Stimulated activated naive CD8-positive, alpha-beta T cell treated with anti-CD3 and anti-CD28 coated beads, Interleukin-15, Interleukin-2, amounts not matched to agents 100 ng/mL and 50 ng/mL, for 24 hours (primary cell): ENCODE results near the gene IGSF11.
"Not testable (repeated sequence)": the region's sequence is repeated elsewhere in the genome, so short reads cannot be mapped to it uniquely, and the experiment has no call there.

Experiments used
- H3K27ac Mint-ChIP-seq: one replicate; pipeline ENCODE4 v1.8.0; 2021; ENCODE audit warnings: mild to moderate bottlenecking, mixed read lengths
- H3K27me3 Mint-ChIP-seq: one replicate; pipeline ENCODE4 v1.8.0; 2021; ENCODE audit warnings: mixed read lengths
- H3K36me3 Mint-ChIP-seq: one replicate; pipeline ENCODE4 v1.8.0; 2021; ENCODE audit warnings: low read depth, mixed read lengths
- H3K4me1 Mint-ChIP-seq: one replicate; pipeline ENCODE4 v1.8.0; 2021; ENCODE audit warnings: low read depth, mixed read lengths
- H3K4me3 Mint-ChIP-seq: one replicate; pipeline ENCODE4 v1.8.0; 2021; ENCODE audit warnings: mild to moderate bottlenecking, mixed read lengths
- H3K9me3 Mint-ChIP-seq: one replicate; pipeline ENCODE4 v1.8.0; 2021; ENCODE audit warnings: mixed read lengths

IGSF11 gene

DNA sequence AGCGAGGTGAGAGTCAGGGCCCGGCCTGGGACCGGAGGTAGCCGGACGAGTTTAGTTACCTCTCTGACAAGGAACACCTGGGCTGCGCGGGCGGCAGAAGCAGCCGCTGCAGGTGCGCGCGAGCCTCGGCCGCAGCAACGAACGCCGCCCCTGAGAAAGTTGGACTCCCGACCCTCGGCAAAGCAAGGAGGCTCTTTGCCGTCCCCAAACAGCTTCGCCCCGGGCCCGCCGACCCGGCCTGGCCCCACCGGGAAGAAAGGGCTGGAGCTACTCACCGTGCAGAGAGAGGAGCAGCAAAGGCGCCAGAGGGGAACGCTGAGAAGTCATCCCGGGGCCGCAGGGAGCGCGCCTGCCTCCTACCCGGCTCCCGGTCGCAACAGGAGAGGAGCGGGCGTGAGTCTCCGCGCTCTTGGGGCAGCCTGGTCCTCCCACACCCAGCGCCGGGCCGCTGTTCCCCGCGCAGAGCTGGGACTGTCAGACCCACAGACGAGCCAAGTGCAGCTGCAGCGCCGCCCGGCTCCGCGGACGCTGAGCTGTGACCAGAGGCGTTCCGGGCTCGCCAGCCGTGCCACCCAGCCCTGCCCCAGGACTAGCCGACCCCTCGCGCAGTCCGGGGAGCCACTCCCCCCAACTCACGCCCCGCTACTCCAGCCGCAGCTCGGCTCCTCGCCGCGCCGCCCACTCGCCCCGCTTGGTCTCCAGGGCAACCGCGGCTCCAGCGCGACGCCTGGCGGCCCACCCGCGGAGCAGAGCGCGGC, at the start of gene IGSF11:
Gene IGSF11, minus strand, starts transcription at position 591 of the 758 bp plus-strand sequence. Its CDS starts 264 bp downstream, at position 327.
- H3K27ac Mint-ChIP-seq: no peak within 1 kb of the TSS
- peaks cover 6% of the 10 kb centered on the region for H3K4me1 Mint-ChIP-seq
- H3K9me3 Mint-ChIP-seq: no peaks in the 10 kb centered on the region
- peaks cover 54% of the 10 kb centered on the region for H3K27me3 Mint-ChIP-seq
- no peaks in the 10 kb centered on the region for H3K36me3 Mint-ChIP-seq
- H3K4me3 Mint-ChIP-seq: peak within 1 kb of the TSS; percentile 78

GRCh38 chr3:119080364-119080763, 45.7 kb upstream of the IGSF11 start:
- Mint-ChIP-seq H3K9me3 (peaks cover 5% of the 10 kb centered on the region), H3K27me3 (peaks cover 11% of the 10 kb centered on the region), H3K36me3 (no peaks in the 10 kb centered on the region), H3K4me1 (no peaks in the 10 kb centered on the region), H3K27ac (no peak overlapping the region), H3K4me3 (no peak overlapping the region)

DNA sequence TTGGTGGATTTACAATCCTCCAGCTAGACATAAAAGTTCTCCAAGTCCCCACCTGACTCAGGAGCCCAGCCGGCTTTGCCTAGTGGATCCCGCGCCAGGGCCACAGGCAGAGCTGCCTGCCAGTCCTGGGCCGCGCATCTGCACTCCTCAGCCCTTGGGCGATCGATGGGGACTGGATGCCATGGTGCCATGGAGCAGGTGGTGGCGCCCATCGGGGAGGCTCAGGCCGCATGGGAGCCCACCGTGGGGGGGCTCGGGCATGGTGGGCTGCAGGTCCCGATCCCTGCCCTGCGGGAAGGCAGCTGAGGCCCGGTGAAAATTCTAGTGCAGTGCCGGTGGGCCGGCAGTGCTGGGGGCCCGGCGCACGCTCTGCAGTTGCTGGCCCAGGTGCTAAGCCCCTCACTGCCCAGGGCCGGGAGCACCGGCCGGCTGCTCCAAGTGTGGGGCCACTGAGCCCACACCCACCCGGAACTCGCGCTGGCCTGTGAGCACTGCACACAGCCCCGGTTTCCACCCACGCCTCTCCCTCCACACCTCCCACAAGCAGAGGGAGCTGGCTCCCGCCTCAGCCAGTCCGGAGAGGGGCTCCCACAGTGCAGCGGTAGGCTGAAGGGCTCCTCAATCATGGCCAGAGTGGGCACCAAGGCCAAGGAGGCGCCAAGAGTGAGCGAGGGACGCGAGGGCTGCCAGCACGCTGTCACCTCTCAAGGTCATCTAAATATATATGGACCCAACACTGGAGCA, 38.8 kb upstream of the IGSF11 start:
- H3K4me1 Mint-ChIP-seq: no peaks in the 10 kb centered on the region
- no peak overlapping the region for H3K4me3 Mint-ChIP-seq
- peaks cover 11% of the 10 kb centered on the region for H3K9me3 Mint-ChIP-seq
- no peaks in the 10 kb centered on the region for H3K36me3 Mint-ChIP-seq
- H3K27me3 Mint-ChIP-seq: peaks cover 26% of the 10 kb centered on the region
- H3K27ac Mint-ChIP-seq: no peak overlapping the region

DNA sequence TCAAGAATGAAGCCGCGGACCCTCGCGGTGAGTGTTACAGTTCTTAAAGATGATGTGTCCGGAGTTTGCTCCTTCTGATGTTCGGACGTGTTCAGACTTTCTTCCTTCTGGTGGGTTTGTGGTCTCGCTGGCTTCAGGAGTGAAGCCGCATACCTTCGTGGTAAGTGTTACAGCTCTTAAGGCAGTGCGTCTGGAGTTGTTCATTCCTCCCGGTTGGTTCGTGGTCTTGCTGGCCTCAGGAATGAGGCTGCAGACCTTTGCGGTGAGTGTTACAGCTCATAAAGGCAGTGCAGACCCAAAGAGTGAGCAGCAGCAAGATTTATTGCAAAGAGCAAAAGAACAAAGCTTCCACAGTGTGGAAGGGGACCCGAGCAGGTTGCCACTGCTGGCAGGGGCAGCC, 37.8 kb upstream of the IGSF11 start:
- H3K36me3 Mint-ChIP-seq, H3K9me3 Mint-ChIP-seq, H3K4me1 Mint-ChIP-seq, H3K27ac Mint-ChIP-seq, H3K4me3 Mint-ChIP-seq: not testable (repeated sequence)
- peaks cover 23% of the 10 kb centered on the region for H3K27me3 Mint-ChIP-seq

DNA sequence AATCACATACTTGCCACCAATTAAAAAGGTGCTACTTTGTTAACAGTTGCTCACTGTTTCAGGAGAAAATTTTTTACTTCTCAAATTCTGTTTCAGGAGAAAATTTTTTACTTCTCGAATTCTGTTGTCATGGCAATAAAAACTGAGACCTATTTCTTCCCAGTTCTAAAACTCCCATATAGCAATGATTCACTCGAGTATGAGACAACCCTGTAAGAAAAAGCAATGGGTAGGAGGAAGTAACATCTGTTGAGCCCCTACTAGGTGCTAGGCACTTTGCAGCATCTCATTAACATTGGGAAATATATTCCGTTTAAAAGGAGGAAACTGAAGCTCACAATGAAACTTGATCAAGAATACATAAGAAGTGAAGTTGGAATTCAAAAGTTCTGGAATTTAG, 35.1 kb upstream of the IGSF11 start:
- Mint-ChIP-seq H3K4me1 (no peaks in the 10 kb centered on the region), H3K4me3 (no peak overlapping the region), H3K36me3 (no peaks in the 10 kb centered on the region), H3K27me3 (peaks cover 16% of the 10 kb centered on the region), H3K27ac (no peak overlapping the region), H3K9me3 (peaks cover under 1% of the 10 kb centered on the region)

DNA sequence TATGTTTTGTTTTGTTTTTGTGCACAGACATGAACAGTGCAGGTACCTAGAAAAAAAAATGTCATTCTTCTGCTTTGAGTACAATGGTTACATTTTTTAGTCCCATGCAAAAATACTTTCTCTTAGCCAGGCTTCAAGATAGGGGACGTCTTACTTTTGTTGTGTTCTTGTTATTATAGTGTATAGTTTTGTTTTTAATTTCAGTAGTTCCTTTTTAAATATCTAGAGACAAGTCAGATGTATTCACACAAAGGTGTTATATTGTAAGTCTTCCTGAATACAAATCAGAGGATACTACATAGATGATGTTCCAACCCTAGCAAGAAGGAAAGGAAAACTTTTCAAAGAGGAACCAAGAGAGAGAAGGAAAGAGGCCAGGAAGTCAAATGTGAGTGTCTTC, 28.8 kb upstream of the IGSF11 start:
- Mint-ChIP-seq H3K27ac (no peak overlapping the region), H3K27me3 (no peaks in the 10 kb centered on the region), H3K36me3 (no peaks in the 10 kb centered on the region), H3K4me3 (no peak overlapping the region), H3K9me3 (no peaks in the 10 kb centered on the region), H3K4me1 (no peaks in the 10 kb centered on the region)

- Mint-ChIP-seq H3K9me3 (no peaks in the 10 kb centered on the region), H3K4me1 (no peaks in the 10 kb centered on the region), H3K27ac (no peak overlapping the region), H3K36me3 (no peaks in the 10 kb centered on the region), H3K4me3 (no peak overlapping the region), H3K27me3 (no peaks in the 10 kb centered on the region)
Observed at GRCh38 chr3:119062892-119063291, 28.2 kb upstream of the IGSF11 start.

- no peak overlapping the region for H3K27ac Mint-ChIP-seq
- H3K4me1 Mint-ChIP-seq: no peaks in the 10 kb centered on the region
- H3K36me3 Mint-ChIP-seq: no peaks in the 10 kb centered on the region
- peaks cover 6% of the 10 kb centered on the region for H3K9me3 Mint-ChIP-seq
- no peak overlapping the region for H3K4me3 Mint-ChIP-seq
- peaks cover 30% of the 10 kb centered on the region for H3K27me3 Mint-ChIP-seq
Observed at GRCh38 chr3:119044593-119044992, 9.9 kb upstream of the IGSF11 start.

DNA sequence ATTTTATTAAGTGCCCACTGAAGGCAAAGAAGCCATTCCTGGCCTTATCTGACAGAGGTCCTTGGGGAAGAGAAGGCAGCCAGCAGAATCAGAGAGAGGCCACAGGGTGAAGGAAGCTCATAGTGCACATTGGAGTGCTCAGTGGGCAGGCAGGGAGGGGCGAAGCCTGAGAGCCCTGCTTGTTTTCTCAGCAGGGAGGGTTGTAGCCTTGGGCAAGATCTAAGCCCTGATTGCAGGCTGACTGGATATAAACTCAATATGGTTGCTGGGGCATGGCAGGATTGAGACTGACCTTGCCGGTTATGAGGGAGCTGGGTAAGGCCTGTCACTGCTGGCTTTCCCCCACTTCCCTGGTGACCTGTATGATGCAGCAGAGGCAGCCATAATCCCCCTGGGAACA, 7.5 kb upstream of the IGSF11 start:
- H3K27me3 Mint-ChIP-seq: peaks cover 40% of the 10 kb centered on the region
- no peak overlapping the region for H3K27ac Mint-ChIP-seq
- H3K4me1 Mint-ChIP-seq: no peaks in the 10 kb centered on the region
- peaks cover 6% of the 10 kb centered on the region for H3K9me3 Mint-ChIP-seq
- H3K4me3 Mint-ChIP-seq: no peak overlapping the region
- no peaks in the 10 kb centered on the region for H3K36me3 Mint-ChIP-seq

DNA sequence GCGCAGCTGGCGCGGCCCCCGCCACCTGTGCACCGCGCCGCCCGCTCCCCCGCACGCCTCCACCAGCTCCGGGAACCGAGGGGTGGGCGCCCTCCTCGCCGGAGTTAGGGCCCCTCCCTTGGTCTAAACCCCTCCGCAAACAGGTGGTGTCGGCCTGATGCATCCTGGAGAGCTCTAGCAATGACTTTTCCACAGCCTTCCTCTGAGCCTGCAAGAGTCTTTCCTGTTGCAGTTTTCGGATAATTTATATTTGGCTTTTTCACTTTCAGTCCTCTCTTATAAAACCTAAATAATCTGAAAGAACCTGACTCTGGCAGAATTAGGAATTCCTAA, 334 bp upstream of the IGSF11 start:
- Mint-ChIP-seq H3K27me3 (peaks cover 58% of the 10 kb centered on the region), H3K4me3 (peak overlapping the region; percentile 70), H3K9me3 (no peaks in the 10 kb centered on the region)

GRCh38 chr3:119033393-119034255, 1.0 kb downstream of the IGSF11 start:
- peaks cover 50% of the 10 kb centered on the region for H3K27me3 Mint-ChIP-seq
- peak overlapping the region; percentile 78 for H3K4me3 Mint-ChIP-seq
- peaks cover 6% of the 10 kb centered on the region for H3K4me1 Mint-ChIP-seq
- no peak overlapping the region for H3K27ac Mint-ChIP-seq
- H3K9me3 Mint-ChIP-seq: no peaks in the 10 kb centered on the region
- H3K36me3 Mint-ChIP-seq: no peaks in the 10 kb centered on the region

More for the DNA sequence above, 334 bp upstream of the IGSF11 start:
- Mint-ChIP-seq H3K27ac (no peak overlapping the region), H3K4me1 (peaks cover 6% of the 10 kb centered on the region), H3K36me3 (no peaks in the 10 kb centered on the region)

- Mint-ChIP-seq H3K36me3 (no peaks in the 10 kb centered on the region), H3K9me3 (no peaks in the 10 kb centered on the region), H3K4me1 (peaks cover under 1% of the 10 kb centered on the region), H3K27ac (no peak overlapping the region), H3K4me3 (no peak overlapping the region), H3K27me3 (no peaks in the 10 kb centered on the region)
Observed at GRCh38 chr3:119025171-119025795, 9.4 kb downstream of the IGSF11 start.

- Mint-ChIP-seq H3K36me3 (no peaks in the 10 kb centered on the region), H3K4me1 (peaks cover 3% of the 10 kb centered on the region), H3K4me3 (no peak overlapping the region), H3K9me3 (no peaks in the 10 kb centered on the region), H3K27me3 (no peaks in the 10 kb centered on the region), H3K27ac (no peak overlapping the region)
Observed at GRCh38 chr3:119019767-119020518, 14.7 kb downstream of the IGSF11 start.
